ENCODE data around the gene EPB41.

The EPB41 gene

DNA sequence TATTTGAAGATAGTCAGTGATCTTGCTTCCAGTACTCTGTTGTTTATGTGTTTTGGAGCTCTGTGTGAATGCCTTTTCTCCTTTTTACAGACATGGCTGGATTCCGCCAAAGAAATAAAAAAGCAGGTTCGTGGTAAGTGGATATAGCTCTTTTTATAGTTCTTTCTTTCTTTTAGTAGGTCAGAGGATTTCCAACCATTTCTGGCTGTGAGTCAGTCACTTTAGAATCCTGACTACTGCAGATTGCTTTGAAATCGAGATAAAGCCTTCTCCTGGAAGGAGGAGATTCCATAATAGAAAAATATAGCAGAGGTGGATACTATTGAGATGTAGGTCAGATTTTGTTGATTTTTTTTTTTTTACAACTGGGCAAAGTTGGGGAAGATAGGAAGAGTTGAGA is 97.4 kb downstream of the EPB41 start:
- H3K4me2 ChIP-seq (ENCODE audit: low read length), result no peak overlapping the region
- no peak overlapping the region for H2AFZ ChIP-seq (ENCODE audit: low read depth, low read length)
- no peak overlapping the region for H3K9ac ChIP-seq (ENCODE audit: low read length)
- no peak overlapping the region for H3K27ac ChIP-seq (ENCODE audit: low read length)
- H3K4me3 ChIP-seq (ENCODE audit: low read length), result no peak overlapping the region
- no peaks in the 10 kb centered on the region for H3K27me3 ChIP-seq (ENCODE audit: low read depth, low read length)
- no peaks in the 10 kb centered on the region for H3K79me2 ChIP-seq (ENCODE audit: low read length)
- no peaks in the 10 kb centered on the region for H3K9me3 ChIP-seq (ENCODE audit: insufficient read depth, low read length)
- no peaks in the 10 kb centered on the region for H3K36me3 ChIP-seq (replicated peaks; ENCODE audit: low read depth, low read length)
- H4K20me1 ChIP-seq (ENCODE audit: insufficient read depth, low read length), result no peaks in the 10 kb centered on the region
- no peaks in the 10 kb centered on the region for H3K4me1 ChIP-seq (ENCODE audit: low read length)
- TF ChIP-seq, protein P1, sequence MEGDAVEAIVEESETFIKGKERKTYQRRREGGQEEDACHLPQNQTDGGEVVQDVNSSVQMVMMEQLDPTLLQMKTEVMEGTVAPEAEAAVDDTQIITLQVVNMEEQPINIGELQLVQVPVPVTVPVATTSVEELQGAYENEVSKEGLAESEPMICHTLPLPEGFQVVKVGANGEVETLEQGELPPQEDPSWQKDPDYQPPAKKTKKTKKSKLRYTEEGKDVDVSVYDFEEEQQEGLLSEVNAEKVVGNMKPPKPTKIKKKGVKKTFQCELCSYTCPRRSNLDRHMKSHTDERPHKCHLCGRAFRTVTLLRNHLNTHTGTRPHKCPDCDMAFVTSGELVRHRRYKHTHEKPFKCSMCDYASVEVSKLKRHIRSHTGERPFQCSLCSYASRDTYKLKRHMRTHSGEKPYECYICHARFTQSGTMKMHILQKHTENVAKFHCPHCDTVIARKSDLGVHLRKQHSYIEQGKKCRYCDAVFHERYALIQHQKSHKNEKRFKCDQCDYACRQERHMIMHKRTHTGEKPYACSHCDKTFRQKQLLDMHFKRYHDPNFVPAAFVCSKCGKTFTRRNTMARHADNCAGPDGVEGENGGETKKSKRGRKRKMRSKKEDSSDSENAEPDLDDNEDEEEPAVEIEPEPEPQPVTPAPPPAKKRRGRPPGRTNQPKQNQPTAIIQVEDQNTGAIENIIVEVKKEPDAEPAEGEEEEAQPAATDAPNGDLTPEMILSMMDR (IDR thresholded peaks at IDR 0.05; ENCODE audit: low read depth, low read length), result no peak
- TF ChIP-seq EZH2phosphoT487 (IDR thresholded peaks at IDR 0.05; ENCODE audit: low read depth), result no peak

DNA sequence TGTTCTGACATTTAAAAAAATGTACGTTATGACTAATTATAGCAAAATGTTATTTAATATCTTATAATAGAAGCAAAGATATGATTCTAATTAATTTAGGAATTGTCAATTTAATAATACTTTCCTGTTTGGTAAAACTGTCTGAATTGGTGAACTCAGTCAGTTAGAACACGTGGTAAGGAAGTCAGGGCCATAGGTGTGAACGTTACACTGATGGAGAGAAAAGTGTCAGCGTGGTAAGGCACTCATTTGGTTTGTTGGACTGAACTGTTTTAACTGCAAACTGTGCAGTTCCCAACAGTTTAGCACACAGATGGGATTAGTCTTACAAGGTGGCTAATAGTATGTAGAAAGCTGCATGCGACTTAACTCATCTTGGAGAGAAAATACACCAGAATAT is 102.9 kb downstream of the EPB41 start:
- Histone ChIP-seq H3K27me3 (ENCODE audit: low read depth, low read length) (no peaks in the 10 kb centered on the region), H2AFZ (ENCODE audit: low read depth, low read length) (no peak overlapping the region), H3K9me3 (ENCODE audit: insufficient read depth, low read length) (no peaks in the 10 kb centered on the region), H3K4me1 (ENCODE audit: low read length) (no peaks in the 10 kb centered on the region), H3K4me3 (ENCODE audit: low read length) (no peak overlapping the region), H3K4me2 (ENCODE audit: low read length) (no peak overlapping the region), H4K20me1 (ENCODE audit: insufficient read depth, low read length) (no peaks in the 10 kb centered on the region), H3K79me2 (ENCODE audit: low read length) (no peaks in the 10 kb centered on the region), H3K27ac (ENCODE audit: low read length) (no peak overlapping the region), H3K9ac (ENCODE audit: low read length) (no peak overlapping the region), H3K36me3 (replicated peaks; ENCODE audit: low read depth, low read length) (no peaks in the 10 kb centered on the region)
- TF ChIP-seq, protein P1 (IDR thresholded peaks at IDR 0.05; ENCODE audit: low read depth, low read length), result no peak
- no peak for TF ChIP-seq EZH2phosphoT487 (IDR thresholded peaks at IDR 0.05; ENCODE audit: low read depth)

DNA sequence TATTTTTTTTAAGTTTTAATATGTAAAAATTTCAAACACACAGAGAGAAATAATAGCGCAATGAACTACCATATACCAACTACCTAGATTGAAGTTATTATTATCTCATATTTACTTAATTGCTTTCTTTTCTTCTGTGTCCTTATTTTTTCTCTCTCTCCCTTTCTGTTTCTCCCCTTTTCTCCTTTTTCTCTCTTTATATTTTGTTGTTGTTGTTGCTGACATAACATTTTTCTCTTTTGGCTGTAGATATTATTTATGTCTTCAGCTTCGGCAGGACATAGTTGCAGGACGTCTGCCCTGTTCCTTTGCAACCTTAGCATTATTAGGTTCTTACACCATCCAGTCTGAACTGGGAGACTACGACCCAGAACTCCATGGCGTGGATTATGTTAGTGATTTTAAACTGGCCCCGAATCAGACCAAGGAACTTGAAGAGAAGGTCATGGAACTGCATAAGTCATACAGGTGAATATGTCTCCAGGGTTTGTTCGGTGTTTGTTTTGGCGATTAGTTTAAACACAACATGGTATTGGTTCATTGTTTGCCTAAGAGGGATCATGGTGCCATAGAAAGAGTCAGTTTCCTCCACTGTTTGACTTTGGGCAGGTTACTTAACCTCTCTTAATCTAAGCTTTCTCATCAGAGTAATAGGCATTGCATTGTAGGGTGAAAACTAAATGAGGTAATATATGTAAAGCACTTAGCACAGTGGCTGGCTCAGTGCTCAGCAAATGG is 103.8 kb downstream of the EPB41 start:
- H3K9ac ChIP-seq (ENCODE audit: low read length), result no peak overlapping the region
- H3K27ac ChIP-seq (ENCODE audit: low read length), result no peak overlapping the region
- no peaks in the 10 kb centered on the region for H3K36me3 ChIP-seq (replicated peaks; ENCODE audit: low read depth, low read length)

DNA sequence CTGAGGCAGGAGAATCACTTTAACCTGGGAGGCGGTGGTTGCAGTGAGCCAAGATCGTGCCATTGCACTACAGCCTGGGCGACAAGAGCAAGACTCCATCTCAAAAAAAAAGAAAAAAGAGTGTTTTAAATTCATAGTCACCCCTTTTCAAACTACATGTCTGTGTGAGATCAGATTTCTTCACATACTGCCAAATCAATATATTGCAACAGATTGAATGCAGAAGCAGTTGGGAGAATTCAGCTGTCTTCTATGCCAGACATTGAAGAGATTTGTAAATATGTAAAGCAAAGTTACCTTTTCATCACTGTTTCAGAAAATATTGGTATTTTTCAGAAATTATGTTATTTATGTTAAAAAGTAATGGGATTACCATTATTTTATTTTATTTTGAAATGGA is 108.3 kb downstream of the EPB41 start:
- Histone ChIP-seq H3K4me1 (ENCODE audit: low read length) (no peaks in the 10 kb centered on the region), H3K4me3 (ENCODE audit: low read length) (no peak overlapping the region), H3K9ac (ENCODE audit: low read length) (no peak overlapping the region), H3K79me2 (ENCODE audit: low read length) (no peaks in the 10 kb centered on the region), H4K20me1 (ENCODE audit: insufficient read depth, low read length) (no peaks in the 10 kb centered on the region), H3K9me3 (ENCODE audit: insufficient read depth, low read length) (no peaks in the 10 kb centered on the region), H3K4me2 (ENCODE audit: low read length) (no peak overlapping the region), H3K36me3 (replicated peaks; ENCODE audit: low read depth, low read length) (no peaks in the 10 kb centered on the region), H3K27ac (ENCODE audit: low read length) (no peak overlapping the region), H3K27me3 (ENCODE audit: low read depth, low read length) (no peaks in the 10 kb centered on the region), H2AFZ (ENCODE audit: low read depth, low read length) (no peak overlapping the region)
- TF ChIP-seq, protein P1 (IDR thresholded peaks at IDR 0.05; ENCODE audit: low read depth, low read length), result no peak
- no peak for TF ChIP-seq EZH2phosphoT487 (IDR thresholded peaks at IDR 0.05; ENCODE audit: low read depth)

More for the DNA sequence above, 103.8 kb downstream of the EPB41 start:
- no peak for TF ChIP-seq EZH2phosphoT487 (IDR thresholded peaks at IDR 0.05; ENCODE audit: low read depth)
- TF ChIP-seq, protein P1 (IDR thresholded peaks at IDR 0.05; ENCODE audit: low read depth, low read length), result no peak
- Histone ChIP-seq H4K20me1 (ENCODE audit: insufficient read depth, low read length) (no peaks in the 10 kb centered on the region), H3K27me3 (ENCODE audit: low read depth, low read length) (no peaks in the 10 kb centered on the region), H3K79me2 (ENCODE audit: low read length) (no peaks in the 10 kb centered on the region), H3K4me2 (ENCODE audit: low read length) (no peak overlapping the region), H3K4me1 (ENCODE audit: low read length) (no peaks in the 10 kb centered on the region), H3K4me3 (ENCODE audit: low read length) (no peak overlapping the region), H3K9me3 (ENCODE audit: insufficient read depth, low read length) (no peaks in the 10 kb centered on the region), H2AFZ (ENCODE audit: low read depth, low read length) (no peak overlapping the region)
